SK-N-SH treated with all-trans-retinoic acid at 6 μM for 48 hours (cell line): ENCODE results near the gene SRRM5.

ENCODE experiments used
- ARNTL ChIP-seq: fragments of 450-650 bp; formaldehyde crosslinking; IDR thresholded peaks from 2 replicates; pipeline ENCODE4 v1.5.0; 2020; ENCODE audit warnings: low read depth, mild to moderate bottlenecking, moderate library complexity, borderline replicate concordance
- CSRNP3 ChIP-seq: fragments of 250-450 bp; sonication (Bioruptor Pico); IDR thresholded peaks from 2 replicates; pipeline ENCODE4 v1.5.1; 2021; ENCODE audit warnings: mild to moderate bottlenecking, moderate library complexity
- GLIS3 ChIP-seq: fragments of 250-450 bp; sonication (Bioruptor Pico); IDR thresholded peaks from 2 replicates; pipeline ENCODE4 v1.5.0; 2020; ENCODE audit warnings: mild to moderate bottlenecking, moderate library complexity
- OSR1 ChIP-seq: fragments of 250-450 bp; sonication (Bioruptor Pico); IDR thresholded peaks from 2 replicates; pipeline ENCODE4 v1.8.0; 2022; ENCODE audit warnings: moderate library complexity, mild to moderate bottlenecking, inconsistent platforms
- PATZ1 ChIP-seq: fragments of 250-450 bp; sonication (Bioruptor Pico); IDR thresholded peaks from 2 replicates; pipeline ENCODE4 v1.8.0; 2020; ENCODE audit warnings: mild to moderate bottlenecking, moderate library complexity, borderline replicate concordance
- TCF4 ChIP-seq: fragments of 250-450 bp; sonication (Bioruptor Pico); IDR thresholded peaks from 2 replicates; pipeline ENCODE4 v1.8.0; 2021; ENCODE audit warnings: mild to moderate bottlenecking, moderate library complexity, borderline replicate concordance
- TSHZ2 ChIP-seq: fragments of 250-450 bp; sonication (Bioruptor Pico); IDR thresholded peaks from 2 replicates; pipeline ENCODE4 v1.5.0; 2020; ENCODE audit warnings: mild to moderate bottlenecking, moderate library complexity
- ZFP3 ChIP-seq: fragments of 250-450 bp; sonication (Bioruptor Pico); IDR thresholded peaks from 2 replicates; pipeline ENCODE4 v1.5.0; 2020; ENCODE audit warnings: mild to moderate bottlenecking, moderate library complexity
- ZFP30 ChIP-seq: fragments of 450-650 bp; formaldehyde crosslinking; IDR thresholded peaks from 2 replicates; pipeline ENCODE4 v1.5.0; 2022; ENCODE audit warnings: mild to moderate bottlenecking, moderate library complexity
- TF ChIP-seq, protein P1 (sequence below): fragments of 250-450 bp; sonication (Bioruptor Pico); IDR thresholded peaks from 2 replicates; pipeline ENCODE4 v1.5.1; 2020; ENCODE audit warnings: low read depth, mild to moderate bottlenecking, moderate library complexity

DNA sequence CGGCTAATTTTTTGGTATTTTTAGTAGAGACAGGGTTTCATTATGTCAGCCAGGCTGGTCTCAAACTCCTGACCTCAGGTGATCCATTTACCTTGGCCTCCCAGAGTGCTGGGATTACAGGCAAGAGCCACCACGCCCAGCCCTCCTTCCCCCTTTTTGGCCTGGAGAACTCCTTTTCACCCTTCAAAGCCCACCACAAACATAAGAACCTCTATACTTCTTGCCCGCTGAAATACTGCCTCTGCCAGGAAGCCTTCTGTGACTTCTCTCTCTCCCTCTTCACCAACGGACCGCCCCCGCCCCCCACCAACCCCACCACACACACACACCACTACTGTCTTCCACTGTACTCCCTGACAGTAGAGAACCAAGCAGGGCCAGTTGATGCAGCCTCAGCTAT lies 5.1 kb downstream of the SRRM5 start:
- no peak for TF ChIP-seq TSHZ2 (CRISPR knock-in tag)
- TF ChIP-seq PATZ1 = no peak
- TF ChIP-seq GLIS3 (CRISPR knock-in tag) = no peak
- no peak for TF ChIP-seq ARNTL (CRISPR knock-in tag)
- TF ChIP-seq OSR1 (CRISPR knock-in tag) = no peak
- TF ChIP-seq CSRNP3 (CRISPR knock-in tag) = no peak
- TF ChIP-seq ZFP30 (CRISPR knock-in tag) = no peak
- TF ChIP-seq ZFP3 (CRISPR knock-in tag) = no peak
- TF ChIP-seq, protein P1, sequence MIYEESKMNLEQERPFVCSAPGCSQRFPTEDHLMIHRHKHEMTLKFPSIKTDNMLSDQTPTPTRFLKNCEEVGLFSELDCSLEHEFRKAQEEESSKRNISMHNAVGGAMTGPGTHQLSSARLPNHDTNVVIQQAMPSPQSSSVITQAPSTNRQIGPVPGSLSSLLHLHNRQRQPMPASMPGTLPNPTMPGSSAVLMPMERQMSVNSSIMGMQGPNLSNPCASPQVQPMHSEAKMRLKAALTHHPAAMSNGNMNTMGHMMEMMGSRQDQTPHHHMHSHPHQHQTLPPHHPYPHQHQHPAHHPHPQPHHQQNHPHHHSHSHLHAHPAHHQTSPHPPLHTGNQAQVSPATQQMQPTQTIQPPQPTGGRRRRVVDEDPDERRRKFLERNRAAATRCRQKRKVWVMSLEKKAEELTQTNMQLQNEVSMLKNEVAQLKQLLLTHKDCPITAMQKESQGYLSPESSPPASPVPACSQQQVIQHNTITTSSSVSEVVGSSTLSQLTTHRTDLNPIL (CRISPR knock-in tag) = no peak
- TF ChIP-seq TCF4 (CRISPR knock-in tag) = no peak
